ENCODE data around the gene RND3. TPM values are rescaled to one million over a fixed set of nuclear protein-coding genes. Genes with fewer than 3 reads are reported as not detected.

The RND3 gene, protein sequence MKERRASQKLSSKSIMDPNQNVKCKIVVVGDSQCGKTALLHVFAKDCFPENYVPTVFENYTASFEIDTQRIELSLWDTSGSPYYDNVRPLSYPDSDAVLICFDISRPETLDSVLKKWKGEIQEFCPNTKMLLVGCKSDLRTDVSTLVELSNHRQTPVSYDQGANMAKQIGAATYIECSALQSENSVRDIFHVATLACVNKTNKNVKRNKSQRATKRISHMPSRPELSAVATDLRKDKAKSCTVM
- 39.3 to 52.9 TPM (median 45.7 TPM) in 5 replicates for total RNA-seq (2022; extraction: Qiagen RNA extraction)

DNA sequence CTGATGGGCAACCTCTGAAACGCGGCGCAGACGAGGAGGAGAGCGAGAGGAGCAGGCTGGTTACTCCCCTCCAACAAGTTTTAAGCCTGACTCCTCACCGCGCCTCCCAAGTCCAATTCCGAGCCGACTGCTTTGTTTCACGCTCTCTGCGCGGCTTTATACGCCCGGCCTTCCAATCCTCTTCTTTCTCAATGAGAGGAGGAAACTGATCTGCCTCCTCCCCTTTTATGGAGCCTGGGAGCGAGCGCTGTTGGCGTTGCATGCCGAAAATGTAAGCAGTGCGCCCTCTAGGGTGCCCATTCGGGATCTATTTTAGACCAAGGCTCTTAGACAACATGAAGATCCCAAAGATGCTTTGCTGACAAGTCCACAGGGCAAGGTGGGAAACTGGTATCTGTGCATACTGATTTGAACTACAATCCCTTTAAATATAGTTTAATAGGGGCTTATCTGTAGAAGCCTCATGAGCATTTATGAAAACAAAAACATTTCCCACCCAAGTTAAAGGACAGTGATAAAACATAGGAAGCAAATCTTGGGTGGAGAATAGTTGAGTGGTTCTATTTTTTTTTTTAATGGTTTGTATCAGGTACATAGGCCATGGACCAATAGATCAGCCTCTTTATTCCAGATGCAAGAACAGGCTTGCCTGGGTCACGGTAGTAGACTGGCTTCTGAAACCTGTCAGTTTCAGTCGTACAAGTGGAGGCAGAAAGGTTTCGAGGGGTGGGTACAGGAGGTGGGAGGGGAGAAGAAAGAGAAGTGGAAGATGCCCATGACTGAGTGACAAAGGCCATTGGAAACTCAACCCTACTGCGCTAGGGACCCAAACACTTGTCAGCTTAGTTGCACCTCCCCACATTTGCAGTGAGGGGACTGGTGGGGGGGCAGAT, at the start of gene RND3:
RND3 (minus strand) TSS at position 131 of the 893 bp plus-strand sequence. CDS start 250 bp downstream, outside the sequence.

Data from A549 treated with dexamethasone at 1 μM for 4 hours (cell line).